Measurements from ENCODE around the gene TXN2. TPM values are rescaled to one million over a fixed set of nuclear protein-coding genes. Genes with fewer than 3 reads are reported as not detected.
"Not testable (repeated sequence)": the region's sequence is repeated elsewhere in the genome, so short reads cannot be mapped to it uniquely, and the experiment has no call there.

Gene TXN2
- total RNA-seq, 1 donor from 2014 or later, result 67.3 TPM

- no peaks in the 10 kb centered on the region for H3K9me3 Mint-ChIP-seq (ENCODE audit: unreplicated experiment)
- H3K27me3 Mint-ChIP-seq (ENCODE audit: unreplicated experiment), result peaks cover 8% of the 10 kb centered on the region
- TF ChIP-seq CTCF (IDR thresholded peaks at IDR 0.05; ENCODE audit: unreplicated experiment), result no peak
- DNase-seq (ENCODE audit: low spot score), result no peak
- no peaks in the 10 kb centered on the region for H3K36me3 Mint-ChIP-seq (ENCODE audit: low read depth, unreplicated experiment)
- no peak overlapping the region for H3K4me3 Mint-ChIP-seq (ENCODE audit: unreplicated experiment)
- peak overlapping the region; percentile 62 for H3K27ac Mint-ChIP-seq (ENCODE audit: unreplicated experiment)
- H3K4me1 Mint-ChIP-seq (ENCODE audit: unreplicated experiment), result peaks cover 22% of the 10 kb centered on the region
These were observed 25.0 kb downstream of the TXN2 start for GRCh38 chr22:36456464-36456845.

GRCh38 chr22:36455571-36456463 is 25.6 kb downstream of the TXN2 start:
- Mint-ChIP-seq H3K27ac (ENCODE audit: unreplicated experiment) (peak overlapping the region; percentile 65), H3K4me3 (ENCODE audit: unreplicated experiment) (peak overlapping the region; percentile 68), H3K36me3 (ENCODE audit: low read depth, unreplicated experiment) (no peaks in the 10 kb centered on the region), H3K27me3 (ENCODE audit: unreplicated experiment) (peaks cover 8% of the 10 kb centered on the region), H3K9me3 (ENCODE audit: unreplicated experiment) (no peaks in the 10 kb centered on the region), H3K4me1 (ENCODE audit: unreplicated experiment) (peaks cover 21% of the 10 kb centered on the region)
- DNase-seq (ENCODE audit: low spot score), result no peak
- no peak for TF ChIP-seq CTCF (IDR thresholded peaks at IDR 0.05; ENCODE audit: unreplicated experiment)

- Mint-ChIP-seq H3K27me3 (ENCODE audit: unreplicated experiment) (peaks cover 8% of the 10 kb centered on the region), H3K9me3 (ENCODE audit: unreplicated experiment) (no peaks in the 10 kb centered on the region), H3K4me3 (ENCODE audit: unreplicated experiment) (no peak overlapping the region), H3K27ac (ENCODE audit: unreplicated experiment) (no peak overlapping the region), H3K4me1 (ENCODE audit: unreplicated experiment) (peaks cover 22% of the 10 kb centered on the region), H3K36me3 (ENCODE audit: low read depth, unreplicated experiment) (no peaks in the 10 kb centered on the region)
- TF ChIP-seq CTCF (IDR thresholded peaks at IDR 0.05; ENCODE audit: unreplicated experiment), result no peak
- peak; percentile 84 for DNase-seq (ENCODE audit: low spot score)
These were observed 26.4 kb downstream of the TXN2 start for GRCh38 chr22:36454916-36455570.

- Mint-ChIP-seq H3K27me3 (ENCODE audit: unreplicated experiment) (peaks cover 8% of the 10 kb centered on the region), H3K27ac (ENCODE audit: unreplicated experiment) (peak overlapping the region; percentile 48), H3K4me3 (ENCODE audit: unreplicated experiment) (peak overlapping the region; percentile 25), H3K9me3 (ENCODE audit: unreplicated experiment) (no peaks in the 10 kb centered on the region), H3K4me1 (ENCODE audit: unreplicated experiment) (peaks cover 28% of the 10 kb centered on the region), H3K36me3 (ENCODE audit: low read depth, unreplicated experiment) (no peaks in the 10 kb centered on the region)
- no peak for DNase-seq (ENCODE audit: low spot score)
- TF ChIP-seq CTCF (IDR thresholded peaks at IDR 0.05; ENCODE audit: unreplicated experiment), result no peak
These were observed 27.5 kb downstream of the TXN2 start for GRCh38 chr22:36453855-36454378.

GRCh38 chr22:36452978-36453607 is 28.3 kb downstream of the TXN2 start:
- not testable (repeated sequence) for H3K9me3 Mint-ChIP-seq (ENCODE audit: unreplicated experiment); H3K27ac Mint-ChIP-seq (ENCODE audit: unreplicated experiment)

More at GRCh38 chr22:36452978-36453607, 28.3 kb downstream of the TXN2 start:
- H3K4me1 Mint-ChIP-seq (ENCODE audit: unreplicated experiment), result peaks cover 31% of the 10 kb centered on the region
- peaks cover 12% of the 10 kb centered on the region for H3K27me3 Mint-ChIP-seq (ENCODE audit: unreplicated experiment)
- not testable (repeated sequence) for DNase-seq (ENCODE audit: low spot score); H3K36me3 Mint-ChIP-seq (ENCODE audit: low read depth, unreplicated experiment); H3K4me3 Mint-ChIP-seq (ENCODE audit: unreplicated experiment)
